GM19372 (cell line): ENCODE results near the gene ENPP3.

Experiments used
- ATAC-seq: cut with Tn5 transposase; IDR thresholded peaks from one replicate; pipeline ENCODE4 v1.9.1; 2021; ENCODE audit warnings: mild to moderate bottlenecking, low read depth, moderate library complexity; ENCODE audit not compliant: unreplicated experiment

ENPP3 gene

DNA sequence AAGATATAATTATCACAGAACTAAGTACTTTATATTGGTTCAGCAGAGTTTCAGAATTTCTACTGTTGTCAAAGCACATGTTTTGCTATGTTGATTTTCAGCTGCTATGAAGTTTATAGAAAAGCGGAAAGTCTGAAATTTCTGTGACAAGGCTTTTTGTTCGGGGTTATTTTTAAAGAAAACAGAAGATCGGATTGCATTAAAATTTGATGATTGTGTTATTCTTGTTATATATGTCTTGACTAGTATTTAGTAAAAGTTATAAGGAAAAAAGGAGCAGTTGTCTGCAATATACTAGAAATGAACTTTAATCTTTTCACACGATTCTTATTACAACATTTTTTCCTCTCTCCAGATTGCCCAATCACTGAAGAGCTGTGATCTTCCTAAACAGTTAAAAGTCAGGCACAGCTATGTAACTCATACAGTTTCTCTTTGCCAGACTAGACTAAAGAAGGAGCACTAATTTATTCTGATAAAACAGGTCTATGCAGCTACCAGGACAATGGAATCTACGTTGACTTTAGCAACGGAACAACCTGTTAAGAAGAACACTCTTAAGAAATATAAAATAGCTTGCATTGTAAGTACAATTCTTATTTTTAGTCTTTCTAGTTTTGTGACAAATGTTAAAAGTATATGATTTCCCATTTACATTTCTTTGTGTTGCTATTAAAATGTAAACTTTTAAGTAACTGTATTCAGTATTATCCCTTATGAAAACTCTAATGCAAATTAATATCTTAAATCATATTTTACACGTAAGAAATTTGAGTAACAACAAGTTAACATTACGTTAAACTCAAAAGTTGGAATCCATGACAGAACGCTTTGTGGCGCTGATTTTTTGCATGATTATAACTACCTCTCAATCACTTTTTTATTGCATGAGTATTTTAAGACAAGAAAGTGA, at the start of gene ENPP3:
ENPP3 (plus strand) TSS at position 423 of the 913 bp plus-strand sequence; CDS start at position 506, 83 bp downstream.
- no peak for ATAC-seq

- no peak for ATAC-seq
Measured at GRCh38 chr6:131587909-131588308, 49.2 kb upstream of the ENPP3 start.

DNA sequence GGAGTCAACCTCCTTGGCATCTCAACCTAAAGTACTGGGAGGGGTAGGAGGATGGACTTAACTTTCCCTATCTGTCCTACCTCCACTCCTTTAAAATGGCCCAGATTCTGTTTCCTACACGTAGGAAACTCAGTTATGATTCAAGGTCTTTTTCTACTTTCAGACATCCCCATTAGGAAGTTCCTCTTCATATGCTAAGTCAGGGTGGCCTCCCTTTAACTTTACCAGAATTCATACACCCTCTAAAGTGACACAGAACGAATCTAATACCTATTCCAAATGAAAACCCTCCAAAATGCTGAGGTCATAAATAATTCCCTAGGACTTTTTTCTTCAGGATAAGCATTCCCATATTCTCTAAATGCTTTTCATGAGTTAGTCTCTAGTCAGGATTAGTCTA, 48.5 kb upstream of the ENPP3 start:
- no peak for ATAC-seq

DNA sequence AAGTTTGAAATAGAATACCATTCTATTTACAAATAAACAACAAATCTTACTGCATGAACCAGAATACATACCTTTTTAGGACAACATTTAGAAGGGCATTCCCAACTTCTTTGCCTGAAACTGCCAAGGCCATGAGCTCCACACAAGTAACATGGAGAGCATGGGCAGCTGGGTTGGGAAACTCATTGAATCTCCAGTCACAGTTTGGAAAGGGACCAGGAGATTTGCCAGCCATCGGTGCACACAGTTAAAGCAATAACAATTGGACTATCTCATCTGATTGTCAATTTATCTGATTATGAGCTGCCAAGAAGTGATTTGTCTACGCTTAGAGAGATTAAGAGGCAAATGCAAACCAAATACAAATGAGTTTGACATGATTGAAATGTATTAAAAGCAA, 44.2 kb upstream of the ENPP3 start:
- ATAC-seq: no peak

- ATAC-seq: no peak
Measured at GRCh38 chr6:131594074-131594473, 43.0 kb upstream of the ENPP3 start.

- ATAC-seq: no peak
Measured at GRCh38 chr6:131597446-131597845, 39.7 kb upstream of the ENPP3 start.

GRCh38 chr6:131600716-131601115, 36.4 kb upstream of the ENPP3 start:
- ATAC-seq: no peak

DNA sequence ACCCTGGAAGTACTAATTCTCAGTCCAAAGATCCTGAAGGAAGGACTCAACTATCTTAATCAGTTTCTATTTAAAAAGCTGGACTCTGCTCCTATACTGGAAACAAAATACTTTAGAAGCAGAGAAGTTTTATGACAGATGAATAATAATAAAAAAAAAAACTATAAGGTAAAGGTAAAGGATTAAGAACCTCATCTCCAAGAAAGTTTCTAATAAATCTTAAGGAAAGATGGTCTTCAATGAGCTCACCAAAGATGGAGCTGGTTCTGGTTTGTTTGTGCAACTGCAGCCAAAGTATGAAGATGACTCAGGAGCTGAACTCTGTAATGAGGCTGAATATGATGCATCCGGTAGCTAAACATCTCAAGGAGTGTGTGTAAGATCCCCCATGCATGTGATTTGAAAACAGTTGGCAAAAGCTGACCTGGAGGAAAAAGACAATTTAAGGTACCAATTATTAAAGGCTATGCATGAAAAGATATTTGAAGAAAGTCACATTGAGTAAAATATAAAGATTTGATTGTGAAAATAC, 34.3 kb upstream of the ENPP3 start:
- ATAC-seq: no peak

GRCh38 chr6:131613296-131613925, 23.7 kb upstream of the ENPP3 start:
- no peak for ATAC-seq

DNA sequence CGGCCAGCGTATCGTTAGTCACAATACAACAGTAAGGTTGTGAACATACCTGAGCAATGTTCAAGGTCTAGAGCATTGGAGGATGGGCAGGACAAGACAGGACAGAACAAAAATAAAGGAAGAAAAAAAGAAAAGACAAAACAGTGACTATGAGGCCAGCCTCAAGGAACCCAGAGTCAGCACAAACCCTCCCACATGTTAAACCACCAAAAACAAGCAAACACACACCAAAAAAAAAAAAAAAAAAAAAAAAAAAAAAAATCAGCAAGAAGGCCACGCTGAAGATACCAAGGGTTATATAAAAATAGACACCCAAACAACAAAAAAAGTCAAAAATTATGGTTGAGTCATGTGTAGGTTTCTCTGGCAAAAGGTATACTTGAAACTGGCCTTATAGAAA, 21.8 kb upstream of the ENPP3 start:
- ATAC-seq: no peak

GRCh38 chr6:131627724-131628682, 9.1 kb upstream of the ENPP3 start, which contains the start of gene MED23:
MED23 (minus strand) TSS chr6:131628242; CDS start chr6:131628049, 193 bp downstream.
- peak; percentile 94 for ATAC-seq

- no peak for ATAC-seq
Measured at GRCh38 chr6:131628726-131629125, 8.4 kb upstream of the ENPP3 start.

DNA sequence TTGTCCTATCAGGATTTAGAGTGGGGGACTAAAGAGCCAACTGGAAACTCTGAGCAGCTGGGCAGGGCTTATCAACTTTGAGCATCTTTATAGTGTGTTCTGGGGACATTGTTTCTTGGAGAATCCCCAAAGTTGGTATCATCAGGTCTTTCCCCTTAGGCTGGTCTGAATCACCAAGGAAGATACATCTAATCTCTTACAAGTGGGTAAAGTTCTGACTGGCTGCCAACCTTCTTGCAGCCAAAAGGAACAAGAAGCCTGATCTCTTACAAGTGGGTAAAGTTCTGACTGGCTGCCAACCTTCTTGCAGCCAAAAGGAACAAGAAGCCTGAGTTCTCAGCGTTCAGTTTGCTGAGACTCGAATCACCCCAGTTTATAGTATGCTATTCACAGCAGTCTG, 7.5 kb upstream of the ENPP3 start:
- no peak for ATAC-seq

DNA sequence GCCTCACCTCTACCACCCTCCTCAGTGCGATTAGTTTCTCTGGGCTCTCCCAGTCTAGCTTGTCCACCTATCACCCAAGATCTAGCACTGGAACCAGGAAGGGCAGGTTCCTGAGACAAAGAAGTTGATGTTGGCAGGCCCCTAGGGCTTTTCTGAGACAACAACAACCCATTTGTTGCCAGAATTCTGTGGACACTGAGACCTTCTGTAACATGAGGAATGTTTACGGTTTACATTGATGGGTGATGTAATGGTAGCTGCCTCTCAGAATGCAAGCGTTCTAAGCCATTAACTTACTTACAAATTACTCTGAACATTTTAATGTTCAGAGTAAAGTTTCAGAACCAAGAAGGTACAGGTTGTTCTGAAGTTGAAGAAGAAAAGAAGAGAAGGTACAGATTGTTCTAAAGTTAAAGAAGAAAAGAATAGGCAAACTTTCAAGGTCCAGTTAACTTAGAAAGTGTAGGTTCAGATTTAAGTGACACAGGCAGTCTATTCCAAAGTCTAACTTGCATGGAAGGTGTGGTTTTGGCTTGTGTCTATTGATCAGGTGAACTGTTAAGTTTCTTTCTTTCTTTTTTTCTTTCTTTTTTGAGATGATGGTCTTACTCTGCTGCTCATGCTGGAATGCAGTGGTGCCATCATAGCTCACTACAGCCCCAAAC, 5.3 kb upstream of the ENPP3 start:
- no peak for ATAC-seq

GRCh38 chr6:131635384-131636340, 1.4 kb upstream of the ENPP3 start:
- ATAC-seq: no peak

DNA sequence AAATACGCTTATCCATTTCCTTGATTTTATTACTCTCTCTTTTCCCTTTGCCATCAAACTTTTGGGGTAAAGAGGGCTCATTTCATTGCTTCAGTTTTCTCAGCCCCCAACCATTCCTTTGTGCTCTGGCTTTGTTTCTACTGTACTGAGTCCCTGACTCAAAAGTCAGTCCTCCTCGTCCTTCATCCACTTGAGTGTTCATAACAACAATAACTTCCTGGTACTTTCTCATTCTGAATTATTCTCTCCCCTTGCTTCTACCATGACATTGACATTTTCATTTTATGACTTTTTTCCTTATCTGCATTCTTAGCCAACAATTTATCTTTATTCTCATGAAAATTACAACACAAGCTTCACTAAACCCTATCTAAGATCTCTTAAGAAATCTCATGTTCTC, 911 bp downstream of the ENPP3 start:
- no peak for ATAC-seq

- peak; percentile 78 for ATAC-seq
Measured at GRCh38 chr6:131640100-131640499, 3.0 kb downstream of the ENPP3 start.

- ATAC-seq: no peak
Measured at GRCh38 chr6:131640576-131640975, 3.5 kb downstream of the ENPP3 start.

DNA sequence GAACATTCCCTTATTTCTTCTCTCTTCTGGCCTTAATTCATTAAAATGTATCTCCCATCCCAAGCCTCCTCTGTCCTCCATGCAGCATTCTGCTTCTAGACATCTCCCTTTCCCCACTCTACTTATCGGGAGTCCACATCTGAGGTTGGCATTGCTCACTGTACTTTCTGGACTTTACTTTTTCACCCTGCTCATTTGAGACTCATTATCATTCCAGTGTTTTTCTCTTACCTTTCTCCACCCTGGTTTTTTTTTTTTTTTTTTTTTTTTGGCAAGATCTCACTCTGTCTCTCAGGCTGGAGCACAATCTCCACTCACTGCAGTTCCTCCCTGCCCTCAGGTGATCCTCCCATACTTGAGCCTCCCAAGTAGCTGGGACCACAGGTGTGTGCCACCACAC, 4.5 kb downstream of the ENPP3 start:
- no peak for ATAC-seq
